SK-N-MC (cell line): Measurements from ENCODE around the gene VPS72.

Experiments used
- EZH2 ChIP-seq: fragments of 200-600 bp; sonication (generic); IDR thresholded peaks from one replicate; pipeline ENCODE4 v1.6.1; 2017; ENCODE audit warnings: antibody characterized with exemption
- FOXP2 ChIP-seq: optimal IDR thresholded peaks from 2 replicates; pipeline ENCODE3; 2011; ENCODE audit warnings: mild to moderate bottlenecking, moderate library complexity; ENCODE audit not compliant: insufficient read depth; ENCODE audit errors: extremely low read length, control extremely low read depth
- POLR2AphosphoS5 ChIP-seq: IDR thresholded peaks from 2 replicates; pipeline ENCODE4 v1.6.1; 2012; ENCODE audit warnings: mild to moderate bottlenecking, low read depth, low read length, borderline replicate concordance

GRCh38 chr1:151171190-151171589 is 18.8 kb downstream of the VPS72 start:
- TF ChIP-seq POLR2AphosphoS5 (no peak), EZH2 (no peak), FOXP2 (no peak)
